GM12878 (cell line): ENCODE measurements around the gene FGD4. TPM values are rescaled to one million over a fixed set of nuclear protein-coding genes. Genes with fewer than 3 reads are reported as not detected.

ENCODE experiments used
- ATAC-seq: fragments of 200-7000 bp; cut with Tn5 transposase; 3 replicates; pipeline ENCODE4 v1.9.1; 2020; ENCODE audit warnings: mild to moderate bottlenecking, moderate library complexity
- BruUV-seq: library from RNA; stranded (reverse); fragments of 400-500 nt; replicated peaks from 2 replicates; lab custom pipeline; 2021; lab: Mats Ljungman, UMichigan
- CTCF ChIA-PET: fragments of 300-600 bp; sonication (Branson Sonifier 250); formaldehyde crosslinking; extraction: SDS; loops from one replicate; lab custom pipeline; 2021; ENCODE audit warnings: inconsistent platforms; lab: Yijun Ruan, JAX
- POLR2A ChIA-PET: fragments of 350-600 bp; formaldehyde crosslinking; extraction: SDS; loops from one replicate; lab custom pipeline; 2021; ENCODE audit warnings: inconsistent platforms; lab: Charles Lee
- RAD21 ChIA-PET: fragments of 300-600 bp; sonication (Branson Sonifier 250); formaldehyde crosslinking; loops from one replicate; lab custom pipeline; 2023; ENCODE audit warnings: antibody characterized with exemption; ENCODE audit not compliant: unreplicated experiment; lab: Charles Lee
- SMC1A ChIA-PET: fragments of 300-600 bp; sonication (Branson Sonifier 250); formaldehyde crosslinking; loops from one replicate; lab custom pipeline; 2023; ENCODE audit not compliant: unreplicated experiment, uncharacterized antibody; lab: Charles Lee
- DNase-seq: peaks from one replicate; pipeline ENCODE4 v3.0.0-alpha.2; 2011; ENCODE audit warnings: low read depth, low spot score
- FAIRE-seq: peaks from 3 replicates; lab custom pipeline; 2011; peaks lifted over from hg19 to GRCh38; lab: Jason Lieb, UNC
- H2AFZ ChIP-seq: 2 replicates; pipeline ENCODE4 v1.6.0; 2011; ENCODE audit warnings: low read depth, low read length, control low read depth; ENCODE audit not compliant: control insufficient read depth
- H3K27ac ChIP-seq: 2 replicates; pipeline ENCODE4 v1.5.1; 2011; ENCODE audit warnings: control low read depth; ENCODE audit not compliant: control insufficient read depth, insufficient read depth
- H3K27me3 ChIP-seq, 2 experiments: replicated peaks in 1 of 2; 2 replicates each; pipeline versions ENCODE4 v1.6.0 to v1.6.1; 2011; ENCODE audit warnings: low read length in 1 of 2; ENCODE audit not compliant: control insufficient read depth in 2 of 2, insufficient read depth in 2 of 2
- H3K36me3 ChIP-seq, 2 experiments: 2 replicates each; pipeline ENCODE4 v1.5.1; 2011; ENCODE audit warnings: low read length in 1 of 2; ENCODE audit not compliant: control insufficient read depth in 2 of 2, insufficient read depth in 2 of 2
- H3K4me1 ChIP-seq: 2 replicates; pipeline ENCODE4 v1.6.1; 2011; ENCODE audit warnings: mild to moderate bottlenecking, low read length, moderate library complexity, mixed read lengths; ENCODE audit not compliant: control insufficient read depth, insufficient read depth
- H3K4me2 ChIP-seq: 2 replicates; pipeline ENCODE4 v1.6.0; 2011; ENCODE audit warnings: control low read depth; ENCODE audit not compliant: control insufficient read depth, insufficient read depth
- H3K4me3 ChIP-seq: fragments of 200-600 bp; sonication (generic); 2 replicates; pipeline ENCODE4 v1.5.1; 2016
- H3K79me2 ChIP-seq: 2 replicates; pipeline ENCODE4 v1.6.0; 2011; ENCODE audit warnings: low read length; ENCODE audit not compliant: control insufficient read depth, insufficient read depth
- H3K9ac ChIP-seq: 2 replicates; pipeline ENCODE4 v1.8.0; 2011; ENCODE audit warnings: low read length, control low read depth, mixed read lengths; ENCODE audit not compliant: control insufficient read depth, insufficient read depth
- H3K9me3 ChIP-seq: replicated peaks from 3 replicates; pipeline ENCODE4 v1.5.1; 2011; ENCODE audit warnings: mild to moderate bottlenecking, low read length; ENCODE audit not compliant: control insufficient read depth, insufficient read depth
- H4K20me1 ChIP-seq: 2 replicates; pipeline ENCODE4 v1.6.0; 2011; ENCODE audit not compliant: control insufficient read depth, insufficient read depth
- IRF5 ChIP-seq: fragments of 450-650 bp; IDR thresholded peaks from 2 replicates; pipeline ENCODE4 v1.6.1; 2017; ENCODE audit warnings: borderline replicate concordance
- KLF5 ChIP-seq: fragments of 450-650 bp; IDR thresholded peaks from 2 replicates; pipeline ENCODE4 v1.6.1; 2014; ENCODE audit warnings: mild to moderate bottlenecking; ENCODE audit not compliant: partially characterized antibody
- MLLT1 ChIP-seq: fragments of 450-650 bp; IDR thresholded peaks from 2 replicates; pipeline ENCODE4 v1.6.1; 2016; ENCODE audit warnings: mild to moderate bottlenecking
- REST ChIP-seq: IDR thresholded peaks from 2 replicates; pipeline ENCODE4 v1.6.1; 2012; ENCODE audit warnings: mild to moderate bottlenecking, low read depth, low read length
- SKIL ChIP-seq: fragments of 450-650 bp; IDR thresholded peaks from 2 replicates; pipeline ENCODE4 v1.6.1; 2017; ENCODE audit warnings: mild to moderate bottlenecking, low read depth, inconsistent platforms; ENCODE audit not compliant: poor library complexity, severe bottlenecking
- WGBS: methylation state at CpG from one replicate; pipeline ENCODE4 v1.1.6; 2016; ENCODE audit warnings: low lambda C conversion rate; ENCODE audit not compliant: insufficient replicate concordance, insufficient coverage; ENCODE audit errors: missing lambda C conversion rate; 5-methylcytosine and 5-hydroxymethylcytosine counted together
- in situ Hi-C: fragments of 300-500 bp; cut with MboI; formaldehyde crosslinking; loops from 9 replicates; pipeline ENCODE4 v1.14.3; 2018; ENCODE audit warnings: mixed read lengths
- intact Hi-C: fragments of 100-400 bp; cut with micrococcal nuclease; formaldehyde crosslinking; loops from one replicate; pipeline ENCODE4 v1.14.2; 2022; ENCODE audit not compliant: unreplicated experiment
- polyA plus RNA-seq, 11 experiments: library from polyadenylated mRNA; depleted of rRNA in 4 of 11; unstranded in 6 of 11; stranded (reverse) in 5 of 11; fragments of >200 nt; fragmentation: Nextera tagmentation in 4 of 11; fragmentation: Illumina TruSeq in 1 of 11; extraction: Ambion mirVana in 4 of 11; extraction: Trizol in 1 of 11; gene quantifications; 1 replicate in 1 of 11; 2 replicates in 10 of 11; pipeline versions ENCODE4 v1.2.1 to v1.2.3, GENCODE V29; 2011 to 2016; ENCODE audit warnings: inconsistent platforms in 2 of 11, missing spikeins in 2 of 11, low read depth in 1 of 11
- total RNA-seq, 4 experiments: library from RNA; depleted of rRNA in 3 of 4; stranded (reverse); fragments of >200 nt in 3 of 4; fragmentation: Illumina TruSeq in 1 of 4; extraction: Trizol in 1 of 4; gene quantifications; 2 replicates each; pipeline versions ENCODE4 v1.2.1 to v1.2.3, GENCODE V29; 2013 to 2021

Gene FGD4
- total and polyA plus RNA-seq, 10 of the 15 experiments (the other 5 are each of a cell fraction or from before 2014, with no cell fraction given), result 0.01 to 0.18 (median 0.08) TPM; not detected in 3

- 96% methylated on average over 4 of the region's 4 CpGs for WGBS
- H3K4me2 ChIP-seq, result no peak overlapping the region
- no peaks in the 10 kb centered on the region for H3K79me2 ChIP-seq
- no peak for FAIRE-seq
- ChIA-PET SMC1A (no interaction called here), RAD21 (interaction anchor here (0.8 kb wide), 1 partner anchor 386 kb away, joined by 3 read pairs; the partner anchor contains the start of gene YARS2), CTCF (interaction anchor here (0.5 to 3.0 kb wide), 2 partner anchors 289 to 303 kb away, joined by 3 to 11 read pairs; no protein-coding TSS in a partner anchor), POLR2A (no interaction called here)
- intact Hi-C loops, result loop anchor here (10.0 kb wide), 1 partner anchor 386 kb away; the partner anchor contains the start of gene YARS2
- no peak overlapping the region for H3K9ac ChIP-seq
- no peak overlapping the region for H3K4me3 ChIP-seq
- TF ChIP-seq MLLT1 (no peak), REST (no peak), IRF5 (no peak), SKIL (no peak), KLF5 (no peak)
- no peak for DNase-seq
- no peak overlapping the region for H2AFZ ChIP-seq
- in situ Hi-C loops, result loop anchor here (25.0 kb wide), 1 partner anchor 1643 kb away; the partner anchor contains the start of gene ALG10
- H3K9me3 ChIP-seq, result no peaks in the 10 kb centered on the region
- H3K36me3 ChIP-seq, result no peaks in the 10 kb centered on the region
- no TSS peak for BruUV-seq
- no peaks in the 10 kb centered on the region for H3K27me3 ChIP-seq
- H3K27ac ChIP-seq, result no peak overlapping the region
- no peaks in the 10 kb centered on the region for H3K4me1 ChIP-seq
- ATAC-seq, result no peak
- H4K20me1 ChIP-seq, result no peaks in the 10 kb centered on the region
Observed at GRCh38 chr12:32369202-32369601, 30.2 kb upstream of the FGD4 start.
